Lung (tissue), 12 donors: ENCODE data around the gene MAOA. TPM values are rescaled to one million over a fixed set of nuclear protein-coding genes. Genes with fewer than 3 reads are reported as not detected.

Experiments
- ATAC-seq: fragments of 200-7000 bp; cut with Tn5 transposase; one replicate; pipeline ENCODE4 v1.9.1; 2020; ENCODE audit warnings: moderate number of reproducible peaks; ENCODE audit not compliant: insufficient read depth, low FRiP score
- DNase-seq, 3 donors: peaks; one replicate each; pipeline ENCODE4 v3.0.0-alpha.2; 2013 to 2017
- H3K27ac ChIP-seq, 2 donors: one replicate each; pipeline ENCODE4 v1.5.1; 2013; ENCODE audit warnings: mild to moderate bottlenecking in 2 of 2, moderate library complexity in 2 of 2, control low read depth in 1 of 2, inconsistent platforms in 1 of 2, low read depth in 1 of 2, low read length in 1 of 2
- H3K27me3 ChIP-seq, 3 donors: one replicate each; pipeline ENCODE4 v1.5.1; 2013; ENCODE audit warnings: low read length in 2 of 3; ENCODE audit not compliant: control insufficient read depth in 3 of 3, insufficient read depth in 3 of 3
- H3K36me3 ChIP-seq, 4 donors: one replicate each; pipeline ENCODE4 v1.5.1; 2013; ENCODE audit warnings: low read length in 4 of 4, mild to moderate bottlenecking in 1 of 4, moderate library complexity in 1 of 4; ENCODE audit not compliant: control insufficient read depth in 4 of 4, insufficient read depth in 4 of 4
- H3K4me1 ChIP-seq, 5 donors: one replicate each; pipeline ENCODE4 v1.5.1; 2013; ENCODE audit warnings: low read length in 5 of 5, mild to moderate bottlenecking in 2 of 5, moderate library complexity in 1 of 5; ENCODE audit not compliant: control insufficient read depth in 5 of 5, insufficient read depth in 5 of 5
- H3K4me3 ChIP-seq: one replicate; pipeline ENCODE4 v1.5.1; 2013; ENCODE audit warnings: mild to moderate bottlenecking, control low read depth, moderate library complexity
- H3K9ac ChIP-seq, 2 donors: one replicate each; pipeline ENCODE4 v1.5.1; 2013; ENCODE audit warnings: low read length in 2 of 2, control low read depth in 1 of 2; ENCODE audit not compliant: insufficient read depth in 1 of 2
- H3K9me3 ChIP-seq, 4 donors: one replicate each; pipeline ENCODE4 v1.5.1; 2013; ENCODE audit warnings: low read length in 3 of 4, mild to moderate bottlenecking in 1 of 4, moderate library complexity in 1 of 4; ENCODE audit not compliant: control insufficient read depth in 4 of 4, insufficient read depth in 3 of 4
- WGBS, 2 donors: extraction: QIAGEN DNeasy Blood & Tissue Kit; methylation state at CpG; one replicate each; pipeline ENCODE4 v1.1.7; 2013; 5-methylcytosine and 5-hydroxymethylcytosine counted together
- polyA plus RNA-seq, 2 donors: library from polyadenylated mRNA; stranded (reverse); fragments of 200-250 nt; gene quantifications; one replicate each; pipeline ENCODE4 v1.2.1, GENCODE V29; 2013
- total RNA-seq, 2 donors: library from RNA; depleted of rRNA in 1 of 2; stranded (reverse); fragments of >200 nt in 1 of 2; gene quantifications; one replicate each; pipeline ENCODE4 v1.2.1, GENCODE V29; 2014 to 2021
- TF ChIP-seq, protein P1 (sequence below): IDR thresholded peaks from 2 replicates; pipeline ENCODE4 v1.5.1; 2012; ENCODE audit warnings: mild to moderate bottlenecking; ENCODE audit errors: control extremely low read depth, extremely low read depth
- donor health status: control.
- donor health status: control.
- donor health status: Bipolar disorder and iron deficiency.
- donor health status: healthy.
- donor health status: DM: yes; HTN: yes; CAD: no.

Gene MAOA
- total and polyA plus RNA-seq, 4 donors: 70.0 to 187 (median 117) TPM

DNA sequence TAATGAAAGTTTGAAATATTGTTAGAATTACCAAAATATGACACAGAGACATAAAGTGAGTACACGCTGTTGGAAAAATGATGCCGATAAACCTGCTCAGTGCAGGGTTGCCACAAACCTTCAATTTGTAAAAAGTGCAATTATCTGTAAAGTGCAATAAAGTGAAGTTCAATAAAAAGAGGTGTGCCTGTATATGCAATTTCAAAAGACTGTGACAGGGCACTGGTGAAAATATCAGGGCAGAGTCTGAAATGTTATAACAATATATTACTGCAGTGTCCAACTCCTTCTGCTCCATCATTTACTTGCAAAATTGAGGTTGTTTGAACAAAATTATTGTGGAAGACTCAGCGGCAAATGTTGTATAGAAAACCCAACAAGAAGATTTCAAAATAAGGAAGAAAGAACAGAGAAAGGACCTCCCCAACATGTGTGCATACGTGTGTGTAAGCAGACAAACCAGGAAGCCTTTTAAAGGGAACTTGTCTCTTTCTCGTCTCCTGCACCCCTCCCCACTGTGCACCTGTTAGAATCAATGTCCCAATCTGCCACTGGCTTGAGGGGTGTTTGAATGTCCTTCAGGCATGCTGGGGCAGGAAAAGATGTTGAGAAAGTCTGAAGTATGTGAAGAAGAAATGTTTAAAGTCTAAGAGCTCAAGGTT lies 130.0 kb downstream of the MAOA start:
- Histone ChIP-seq H3K4me3 (no peak overlapping the region), H3K9me3 (peaks cover 0 to 7% (median 2%) of the 10 kb centered on the region in 4 donors), H3K9ac (no peak overlapping the region), H3K27ac (no peak overlapping the region), H3K4me1 (no peaks in the 10 kb centered on the region), H3K36me3 (no peaks in the 10 kb centered on the region), H3K27me3 (peaks cover 0 to 15% (median 0%) of the 10 kb centered on the region in 3 donors)
- ATAC-seq (no peak), DNase-seq (no peak)
- WGBS, 2 donors: 76 to 79% methylated on average over 5 of the region's 5 CpGs
- TF ChIP-seq, protein P1, sequence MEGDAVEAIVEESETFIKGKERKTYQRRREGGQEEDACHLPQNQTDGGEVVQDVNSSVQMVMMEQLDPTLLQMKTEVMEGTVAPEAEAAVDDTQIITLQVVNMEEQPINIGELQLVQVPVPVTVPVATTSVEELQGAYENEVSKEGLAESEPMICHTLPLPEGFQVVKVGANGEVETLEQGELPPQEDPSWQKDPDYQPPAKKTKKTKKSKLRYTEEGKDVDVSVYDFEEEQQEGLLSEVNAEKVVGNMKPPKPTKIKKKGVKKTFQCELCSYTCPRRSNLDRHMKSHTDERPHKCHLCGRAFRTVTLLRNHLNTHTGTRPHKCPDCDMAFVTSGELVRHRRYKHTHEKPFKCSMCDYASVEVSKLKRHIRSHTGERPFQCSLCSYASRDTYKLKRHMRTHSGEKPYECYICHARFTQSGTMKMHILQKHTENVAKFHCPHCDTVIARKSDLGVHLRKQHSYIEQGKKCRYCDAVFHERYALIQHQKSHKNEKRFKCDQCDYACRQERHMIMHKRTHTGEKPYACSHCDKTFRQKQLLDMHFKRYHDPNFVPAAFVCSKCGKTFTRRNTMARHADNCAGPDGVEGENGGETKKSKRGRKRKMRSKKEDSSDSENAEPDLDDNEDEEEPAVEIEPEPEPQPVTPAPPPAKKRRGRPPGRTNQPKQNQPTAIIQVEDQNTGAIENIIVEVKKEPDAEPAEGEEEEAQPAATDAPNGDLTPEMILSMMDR: no peak

Other genes starting within 250 kb of the MAOA start
- 10 to 100 TPM; 17.2 to 19.6 TPM for gene MAOB, start 226.2 kb downstream of the MAOA start, total RNA-seq
- 1 to 10 TPM; 5.6 to 8.6 TPM for gene MAOB, start 226.2 kb downstream of the MAOA start, polyA plus RNA-seq